ENCODE measurements around the gene COPS7A. TPM values are rescaled to one million over a fixed set of nuclear protein-coding genes. Genes with fewer than 3 reads are reported as not detected.
"Not testable (repeated sequence)": the region's sequence is repeated elsewhere in the genome, so short reads cannot be mapped to it uniquely, and the experiment has no call there.

The COPS7A gene
- total RNA-seq, 1 experiment from 2014 or later, result 47.6 TPM

GRCh38 chr12:6743300-6743699 lies 19.5 kb downstream of the COPS7A start:
- DNase-seq (ENCODE audit: low spot score); in situ Hi-C loops (cut with HindIII; ENCODE audit: low sequenced_read_pairs): not testable (repeated sequence)

- in situ Hi-C loops (cut with HindIII; ENCODE audit: low sequenced_read_pairs), result no loop called here
- DNase-seq (ENCODE audit: low spot score), result no peak
These were observed 22.1 kb downstream of the COPS7A start for GRCh38 chr12:6745741-6746525.

- DNase-seq (ENCODE audit: low spot score), result no peak
- in situ Hi-C loops (cut with HindIII; ENCODE audit: low sequenced_read_pairs), result no loop called here
These were observed 23.4 kb downstream of the COPS7A start for GRCh38 chr12:6747216-6747615.

- no peak for DNase-seq (ENCODE audit: low spot score)
- in situ Hi-C loops (cut with HindIII; ENCODE audit: low sequenced_read_pairs), result no loop called here
These were observed 24.9 kb downstream of the COPS7A start for GRCh38 chr12:6748761-6749160.

- in situ Hi-C loops (cut with HindIII; ENCODE audit: low sequenced_read_pairs), result no loop called here
- DNase-seq (ENCODE audit: low spot score), result no peak
These were observed 26.7 kb downstream of the COPS7A start for GRCh38 chr12:6750506-6750905.

- in situ Hi-C loops (cut with HindIII; ENCODE audit: low sequenced_read_pairs), result no loop called here
These were observed 27.9 kb downstream of the COPS7A start for GRCh38 chr12:6751767-6752166.

GRCh38 chr12:6752167-6752920 lies 28.5 kb downstream of the COPS7A start:
- peak; percentile 45 for DNase-seq (ENCODE audit: low spot score)
- in situ Hi-C loops (cut with HindIII; ENCODE audit: low sequenced_read_pairs), result no loop called here

More at GRCh38 chr12:6751767-6752166, 27.9 kb downstream of the COPS7A start:
- no peak for DNase-seq (ENCODE audit: low spot score)

GRCh38 chr12:6752921-6753771 lies 29.3 kb downstream of the COPS7A start, which contains the start of gene MLF2:
Gene MLF2, minus strand, starts transcription at chr12:6753141. Its CDS starts 807 bp downstream, at chr12:6752334.
- DNase-seq (ENCODE audit: low spot score), result peak; percentile 99
- in situ Hi-C loops (cut with HindIII; ENCODE audit: low sequenced_read_pairs), result no loop called here

- no peak for DNase-seq (ENCODE audit: low spot score)
- in situ Hi-C loops (cut with HindIII; ENCODE audit: low sequenced_read_pairs), result no loop called here
These were observed 30.0 kb downstream of the COPS7A start for GRCh38 chr12:6753772-6754356.

GRCh38 chr12:6754411-6754810 lies 30.6 kb downstream of the COPS7A start:
- in situ Hi-C loops (cut with HindIII; ENCODE audit: low sequenced_read_pairs), result no loop called here
- no peak for DNase-seq (ENCODE audit: low spot score)

GRCh38 chr12:6757028-6757690 lies 33.3 kb downstream of the COPS7A start:
- in situ Hi-C loops (cut with HindIII; ENCODE audit: low sequenced_read_pairs), result no loop called here
- no peak for DNase-seq (ENCODE audit: low spot score)

GRCh38 chr12:6758506-6759095 lies 34.8 kb downstream of the COPS7A start:
- in situ Hi-C loops (cut with HindIII; ENCODE audit: low sequenced_read_pairs), result no loop called here

GRCh38 chr12:6759741-6760140 lies 35.9 kb downstream of the COPS7A start:
- no peak for DNase-seq (ENCODE audit: low spot score)

More at GRCh38 chr12:6758506-6759095, 34.8 kb downstream of the COPS7A start:
- DNase-seq (ENCODE audit: low spot score), result no peak

GRCh38 chr12:6763380-6763779 lies 39.5 kb downstream of the COPS7A start:
- in situ Hi-C loops (cut with HindIII; ENCODE audit: low sequenced_read_pairs), result no loop called here

More at GRCh38 chr12:6759741-6760140, 35.9 kb downstream of the COPS7A start:
- in situ Hi-C loops (cut with HindIII; ENCODE audit: low sequenced_read_pairs), result no loop called here

GRCh38 chr12:6764011-6764828 lies 40.4 kb downstream of the COPS7A start:
- DNase-seq (ENCODE audit: low spot score), result peak; percentile 100
- in situ Hi-C loops (cut with HindIII; ENCODE audit: low sequenced_read_pairs), result no loop called here

More at GRCh38 chr12:6763380-6763779, 39.5 kb downstream of the COPS7A start:
- no peak for DNase-seq (ENCODE audit: low spot score)

GRCh38 chr12:6765048-6765633 lies 41.3 kb downstream of the COPS7A start:
- peak; percentile 74 for DNase-seq (ENCODE audit: low spot score)
- in situ Hi-C loops (cut with HindIII; ENCODE audit: low sequenced_read_pairs), result no loop called here
